Fibroblast of lung (primary cell): ENCODE data around the gene AADAT. TPM values are rescaled to one million over a fixed set of nuclear protein-coding genes. Genes with fewer than 3 reads are reported as not detected.

Experiments used
- DNase-seq, 2 donors: peaks; one replicate each; pipeline versions ENCODE4 v3.0.0 to v3.0.0-alpha.2; 2010; ENCODE audit warnings: low read depth in 2 of 2
- H2AFZ ChIP-seq: 2 replicates; pipeline ENCODE4 v1.5.1; 2012; ENCODE audit warnings: low read length, control low read depth, inconsistent platforms
- H3K27ac ChIP-seq: 2 replicates; pipeline ENCODE4 v1.5.1; 2011; ENCODE audit warnings: low read length, control low read depth; ENCODE audit not compliant: insufficient read depth
- H3K27me3 ChIP-seq: 2 replicates; pipeline ENCODE4 v1.5.1; 2011; ENCODE audit warnings: mild to moderate bottlenecking, low read length; ENCODE audit not compliant: control insufficient read depth, insufficient read depth
- H3K36me3 ChIP-seq: 2 replicates; pipeline ENCODE4 v1.5.1; 2011; ENCODE audit warnings: low read length; ENCODE audit not compliant: control insufficient read depth, insufficient read depth
- H3K4me1 ChIP-seq: 2 replicates; pipeline ENCODE4 v1.5.1; 2011; ENCODE audit warnings: low read length; ENCODE audit not compliant: control insufficient read depth, insufficient read depth; ENCODE audit errors: extremely low read depth
- H3K4me2 ChIP-seq: 2 replicates; pipeline ENCODE4 v1.5.1; 2011; ENCODE audit warnings: low read length, control low read depth; ENCODE audit not compliant: insufficient read depth; ENCODE audit errors: extremely low read depth
- H3K4me3 ChIP-seq, 4 experiments: fragments of 200-600 bp in 1 of 4; sonication (generic) in 1 of 4; replicated peaks in 1 of 4; 2 replicates each; pipeline ENCODE4 v1.5.1; 2011 to 2016; ENCODE audit warnings: low read length in 4 of 4, low read depth in 3 of 4, mild to moderate bottlenecking in 3 of 4, control low read depth in 2 of 4, inconsistent platforms in 1 of 4, mixed read lengths in 1 of 4; ENCODE audit not compliant: insufficient read depth in 1 of 4; ENCODE audit errors: control extremely low read depth in 1 of 4
- H3K79me2 ChIP-seq: 2 replicates; pipeline ENCODE4 v1.5.1; 2012; ENCODE audit warnings: mild to moderate bottlenecking, low read length, inconsistent platforms; ENCODE audit not compliant: control insufficient read depth, insufficient read depth
- H3K9ac ChIP-seq: 2 replicates; pipeline ENCODE4 v1.5.1; 2011; ENCODE audit warnings: mild to moderate bottlenecking, low read length, control low read depth; ENCODE audit not compliant: insufficient read depth
- H3K9me3 ChIP-seq: 2 replicates; pipeline ENCODE4 v1.5.1; 2012; ENCODE audit warnings: low read depth, low read length; ENCODE audit not compliant: control insufficient read depth, insufficient read depth
- H4K20me1 ChIP-seq: 2 replicates; pipeline ENCODE4 v1.5.1; 2011; ENCODE audit warnings: low read length; ENCODE audit not compliant: control insufficient read depth, insufficient read depth; ENCODE audit errors: extremely low read depth
- EZH2 ChIP-seq: IDR thresholded peaks from 2 replicates; pipeline ENCODE4 v1.5.1; 2012; ENCODE audit warnings: low read length, control low read depth, mild to moderate bottlenecking; ENCODE audit errors: missing control alignments
- polyA plus RNA-seq, 2 donors: library from polyadenylated mRNA; depleted of rRNA in 1 of 2; stranded (reverse) in 1 of 2; unstranded in 1 of 2; fragments of >200 nt; gene quantifications; 2 replicates each; pipeline ENCODE4 v1.2.1, GENCODE V29; 2011 to 2012; ENCODE audit warnings: missing spikeins in 1 of 2
- total RNA-seq: library from RNA; depleted of rRNA; stranded (reverse); fragments of >200 nt; gene quantifications from 2 replicates; pipeline ENCODE4 v1.2.1, GENCODE V29; 2014
- TF ChIP-seq, protein P1 (sequence below), 2 donors: IDR thresholded peaks in 1 of 2; conservative IDR thresholded peaks in 1 of 2; 1 replicate in 1 of 2; 2 replicates in 1 of 2; pipeline ENCODE4 v1.5.1; 2011 to 2012; ENCODE audit warnings: low read length in 2 of 2, control low read depth in 1 of 2, inconsistent platforms in 1 of 2, low read depth in 1 of 2, mild to moderate bottlenecking in 1 of 2

Gene AADAT
- total and polyA plus RNA-seq, 2 donors (not counting 1 experiment from before 2014, with no cell fraction given): 3.5 to 7.6 TPM

DNA sequence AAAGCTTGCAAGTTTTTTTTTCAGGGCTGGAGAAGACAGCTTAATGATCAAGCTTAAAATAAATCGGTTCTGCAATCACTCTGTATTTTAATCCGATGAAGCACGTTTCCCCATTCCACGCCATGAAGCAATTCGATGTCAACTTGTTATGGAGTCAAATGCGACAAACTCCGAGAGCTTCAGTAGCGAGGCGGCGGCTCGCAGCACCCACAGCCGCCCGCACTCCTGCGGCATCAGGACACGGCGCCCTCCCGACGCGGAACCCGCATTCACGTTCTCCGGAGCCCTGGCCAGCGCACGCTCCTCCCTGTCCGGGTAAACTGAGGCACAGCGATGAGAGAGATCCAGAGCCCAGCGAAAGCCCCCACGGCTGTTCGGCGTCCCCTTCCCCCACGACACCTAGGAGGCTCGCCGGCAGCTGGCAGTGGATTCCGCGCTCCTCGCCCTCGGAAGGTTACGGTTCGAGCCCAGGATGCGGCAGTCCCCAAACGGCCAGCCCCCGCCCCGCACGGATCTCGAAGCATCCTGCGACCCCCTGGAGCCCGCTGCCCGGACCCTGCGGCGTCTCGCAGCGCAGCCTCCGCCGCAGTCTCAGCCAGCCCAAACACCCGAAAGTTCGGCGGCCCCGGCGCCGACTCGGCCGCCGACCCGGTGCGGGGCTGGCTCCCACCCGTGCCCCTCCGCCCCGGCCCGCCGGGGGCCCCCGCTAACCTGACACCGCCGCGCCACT, 64.1 kb downstream of the AADAT start:
- H3K27me3 ChIP-seq: peaks cover 12% of the 10 kb centered on the region
- no peaks in the 10 kb centered on the region for H3K9me3 ChIP-seq
- no peaks in the 10 kb centered on the region for H3K36me3 ChIP-seq
- H4K20me1 ChIP-seq: no peaks in the 10 kb centered on the region
- TF ChIP-seq EZH2: peak; percentile 70
- TF ChIP-seq, protein P1, sequence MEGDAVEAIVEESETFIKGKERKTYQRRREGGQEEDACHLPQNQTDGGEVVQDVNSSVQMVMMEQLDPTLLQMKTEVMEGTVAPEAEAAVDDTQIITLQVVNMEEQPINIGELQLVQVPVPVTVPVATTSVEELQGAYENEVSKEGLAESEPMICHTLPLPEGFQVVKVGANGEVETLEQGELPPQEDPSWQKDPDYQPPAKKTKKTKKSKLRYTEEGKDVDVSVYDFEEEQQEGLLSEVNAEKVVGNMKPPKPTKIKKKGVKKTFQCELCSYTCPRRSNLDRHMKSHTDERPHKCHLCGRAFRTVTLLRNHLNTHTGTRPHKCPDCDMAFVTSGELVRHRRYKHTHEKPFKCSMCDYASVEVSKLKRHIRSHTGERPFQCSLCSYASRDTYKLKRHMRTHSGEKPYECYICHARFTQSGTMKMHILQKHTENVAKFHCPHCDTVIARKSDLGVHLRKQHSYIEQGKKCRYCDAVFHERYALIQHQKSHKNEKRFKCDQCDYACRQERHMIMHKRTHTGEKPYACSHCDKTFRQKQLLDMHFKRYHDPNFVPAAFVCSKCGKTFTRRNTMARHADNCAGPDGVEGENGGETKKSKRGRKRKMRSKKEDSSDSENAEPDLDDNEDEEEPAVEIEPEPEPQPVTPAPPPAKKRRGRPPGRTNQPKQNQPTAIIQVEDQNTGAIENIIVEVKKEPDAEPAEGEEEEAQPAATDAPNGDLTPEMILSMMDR (conservative IDR thresholded peaks at IDR 0.05 in 1 of 2, IDR thresholded peaks at IDR 0.05 in 1 of 2; ENCODE audit: low read depth in 1 of 2, low read length in 2 of 2): no peak
- H3K79me2 ChIP-seq: no peaks in the 10 kb centered on the region
- no peak overlapping the region for H3K27ac ChIP-seq
- no peaks in the 10 kb centered on the region for H3K4me1 ChIP-seq
- H3K9ac ChIP-seq: peak overlapping the region; percentile 2
- H2AFZ ChIP-seq: peak overlapping the region; percentile 41
- H3K4me2 ChIP-seq: peak overlapping the region; percentile 80
- peak in 1 of 2 donors; percentile 15 for DNase-seq
- peak overlapping the region; percentile 36 to 82 (median 42) for H3K4me3 ChIP-seq

DNA sequence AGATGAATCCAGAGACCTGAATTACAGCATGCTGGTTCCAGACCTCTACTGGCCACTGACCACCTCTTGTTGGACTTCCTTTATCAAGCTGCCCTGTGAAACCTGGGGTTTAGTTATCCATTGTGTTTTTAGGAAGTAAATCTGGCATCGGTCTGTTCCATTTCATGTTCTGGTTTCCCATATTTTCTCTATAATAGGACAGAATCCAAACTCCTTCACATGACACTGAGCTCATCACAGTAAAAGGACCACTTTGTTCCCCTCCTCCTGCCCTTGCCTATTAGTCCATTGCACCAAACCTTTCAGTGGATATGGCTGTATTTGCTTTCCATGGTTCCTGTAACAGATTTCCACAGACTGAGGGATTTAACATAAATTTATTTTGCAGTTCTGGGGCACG, 67.5 kb downstream of the AADAT start:
- H3K79me2 ChIP-seq: no peaks in the 10 kb centered on the region
- H3K36me3 ChIP-seq: no peaks in the 10 kb centered on the region
- H3K4me3 ChIP-seq: no peak overlapping the region
- H3K9me3 ChIP-seq: no peaks in the 10 kb centered on the region
- DNase-seq: no peak
- peaks cover 12% of the 10 kb centered on the region for H3K27me3 ChIP-seq
- no peak overlapping the region for H3K27ac ChIP-seq
- no peaks in the 10 kb centered on the region for H3K4me1 ChIP-seq
- H2AFZ ChIP-seq: no peak overlapping the region
- TF ChIP-seq, protein P1 (conservative IDR thresholded peaks at IDR 0.05 in 1 of 2, IDR thresholded peaks at IDR 0.05 in 1 of 2; ENCODE audit: low read depth in 1 of 2, low read length in 2 of 2): no peak
- no peak for TF ChIP-seq EZH2
- no peak overlapping the region for H3K4me2 ChIP-seq
- H4K20me1 ChIP-seq: no peaks in the 10 kb centered on the region
- H3K9ac ChIP-seq: no peak overlapping the region

DNA sequence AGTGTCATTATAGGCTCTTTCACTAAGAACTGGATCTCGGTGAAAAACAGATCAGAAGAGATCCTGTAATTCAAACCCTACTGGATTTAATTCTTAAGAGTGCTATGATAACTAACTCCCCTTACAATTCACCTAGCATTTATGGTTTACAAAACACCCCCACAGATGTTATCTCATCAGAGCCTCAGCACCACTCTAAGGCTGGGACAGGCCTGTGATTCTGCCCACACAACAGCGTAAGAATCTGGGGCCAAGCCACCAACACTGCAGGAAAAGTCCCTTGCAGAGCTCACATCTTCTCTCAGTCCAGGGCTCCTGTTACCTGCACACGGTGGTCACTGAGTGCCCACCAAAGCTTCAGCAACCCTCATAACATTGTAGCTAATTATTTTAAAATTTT, 72.5 kb downstream of the AADAT start:
- Histone ChIP-seq H3K4me3 (no peak overlapping the region), H3K36me3 (no peaks in the 10 kb centered on the region), H3K4me2 (no peak overlapping the region), H3K9me3 (no peaks in the 10 kb centered on the region), H3K4me1 (no peaks in the 10 kb centered on the region), H4K20me1 (no peaks in the 10 kb centered on the region), H2AFZ (no peak overlapping the region), H3K27ac (no peak overlapping the region), H3K79me2 (no peaks in the 10 kb centered on the region), H3K9ac (no peak overlapping the region), H3K27me3 (no peaks in the 10 kb centered on the region)
- no peak for TF ChIP-seq EZH2
- TF ChIP-seq, protein P1 (conservative IDR thresholded peaks at IDR 0.05 in 1 of 2, IDR thresholded peaks at IDR 0.05 in 1 of 2; ENCODE audit: low read depth in 1 of 2, low read length in 2 of 2): no peak
- no peak for DNase-seq
